OCI-LY3 (cell line): ENCODE results near the gene TMEM234.

Experiments
- CTCF ChIP-seq: fragments of 200-600, 300-600 bp; sonication (generic); IDR thresholded peaks from 2 replicates; pipeline ENCODE4 v1.5.1; 2014; ENCODE audit warnings: antibody characterized with exemption, low read length, low read depth
- EZH2phosphoT487 ChIP-seq: fragments of 200-600 bp; shearing (Covaris generic); IDR thresholded peaks from 2 replicates; pipeline ENCODE4 v1.6.1; 2018; ENCODE audit warnings: antibody characterized with exemption, mixed run types, low read depth

GRCh38 chr1:32195972-32196823, 26.0 kb downstream of the TMEM234 start:
- TF ChIP-seq CTCF (no peak), EZH2phosphoT487 (no peak)
